ENCODE data around the gene SPEM2.

Gene SPEM2

GRCh38 chr17:7432296-7432695 lies 6.9 kb downstream of the SPEM2 start:
- no peaks in the 10 kb centered on the region for H3K9me3 ChIP-seq (ENCODE audit: control insufficient read depth in 2 of 2, low read length in 2 of 2)
- no peaks in the 10 kb centered on the region for H3K36me3 ChIP-seq (ENCODE audit: control insufficient read depth in 2 of 2, insufficient read depth in 2 of 2, low read length in 2 of 2)
- H3K9ac ChIP-seq (ENCODE audit: low read depth in 1 of 2, low read length in 2 of 2) = no peak overlapping the region
- H3K4me3 ChIP-seq (ENCODE audit: low read length in 2 of 2) = no peak overlapping the region
- peaks cover 12 to 16% of the 10 kb centered on the region in 2 donors for H3K4me1 ChIP-seq (ENCODE audit: control insufficient read depth in 2 of 2, insufficient read depth in 2 of 2, low read length in 2 of 2)
- no peak overlapping the region for H3K27ac ChIP-seq (ENCODE audit: low read depth in 2 of 2, low read length in 2 of 2)
- H3K27me3 ChIP-seq (ENCODE audit: control insufficient read depth in 2 of 2, insufficient read depth in 2 of 2, low read length in 2 of 2) = no peaks in the 10 kb centered on the region

GRCh38 chr17:7435676-7436555 lies 10.5 kb downstream of the SPEM2 start:
- Histone ChIP-seq H3K27ac (ENCODE audit: low read depth in 2 of 2, low read length in 2 of 2) (peak overlapping the region; percentile 90), H3K4me1 (ENCODE audit: control insufficient read depth in 2 of 2, insufficient read depth in 2 of 2, low read length in 2 of 2) (peaks cover 24 to 43% of the 10 kb centered on the region in 2 donors), H3K4me3 (ENCODE audit: low read length in 2 of 2) (peak overlapping the region; percentile 83 to 92), H3K9me3 (ENCODE audit: control insufficient read depth in 2 of 2, low read length in 2 of 2) (no peaks in the 10 kb centered on the region), H3K9ac (ENCODE audit: low read depth in 1 of 2, low read length in 2 of 2) (peak overlapping the region; percentile 87), H3K27me3 (ENCODE audit: control insufficient read depth in 2 of 2, insufficient read depth in 2 of 2, low read length in 2 of 2) (peaks cover 11 to 19% of the 10 kb centered on the region in 2 donors), H3K36me3 (ENCODE audit: control insufficient read depth in 2 of 2, insufficient read depth in 2 of 2, low read length in 2 of 2) (no peaks in the 10 kb centered on the region)

- Histone ChIP-seq H3K4me1 (ENCODE audit: control insufficient read depth in 2 of 2, insufficient read depth in 2 of 2, low read length in 2 of 2) (peaks cover 24 to 43% of the 10 kb centered on the region in 2 donors), H3K27me3 (ENCODE audit: control insufficient read depth in 2 of 2, insufficient read depth in 2 of 2, low read length in 2 of 2) (peaks cover 19 to 20% of the 10 kb centered on the region in 2 donors), H3K36me3 (ENCODE audit: control insufficient read depth in 2 of 2, insufficient read depth in 2 of 2, low read length in 2 of 2) (no peaks in the 10 kb centered on the region), H3K9me3 (ENCODE audit: control insufficient read depth in 2 of 2, low read length in 2 of 2) (no peaks in the 10 kb centered on the region), H3K9ac (ENCODE audit: low read depth in 1 of 2, low read length in 2 of 2) (peak overlapping the region; percentile 87), H3K27ac (ENCODE audit: low read depth in 2 of 2, low read length in 2 of 2) (peak overlapping the region; percentile 90), H3K4me3 (ENCODE audit: low read length in 2 of 2) (peak overlapping the region; percentile 83 to 92)
Measured at GRCh38 chr17:7436556-7437368, 11.3 kb downstream of the SPEM2 start.

DNA sequence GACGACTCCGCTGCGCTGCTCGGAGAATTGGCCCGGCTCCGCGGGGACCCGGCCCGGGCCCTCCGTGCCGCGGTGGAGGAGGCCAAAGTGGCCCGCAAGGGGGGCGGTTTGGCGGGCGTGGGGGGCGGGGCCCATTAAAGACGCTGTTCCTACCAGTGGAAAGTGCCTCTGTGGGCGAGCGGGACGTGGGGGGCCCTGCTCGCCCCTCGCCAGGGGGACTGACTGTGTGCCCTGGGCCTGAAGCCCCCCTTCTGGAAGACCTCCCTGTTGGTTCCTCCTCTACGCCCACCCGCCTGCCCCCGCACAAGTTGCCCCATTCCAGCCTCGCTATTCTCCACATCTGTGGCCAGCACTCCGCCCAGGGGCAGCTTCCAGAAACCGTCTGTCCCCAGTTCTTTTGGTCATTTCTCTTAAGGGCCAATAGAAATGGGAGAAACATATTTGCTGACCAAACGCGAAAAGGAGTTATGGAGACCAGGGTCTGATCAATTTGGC lies 12.0 kb downstream of the SPEM2 start:
- Histone ChIP-seq H3K4me1 (ENCODE audit: control insufficient read depth in 2 of 2, insufficient read depth in 2 of 2, low read length in 2 of 2) (peaks cover 24 to 43% of the 10 kb centered on the region in 2 donors), H3K27ac (ENCODE audit: low read depth in 2 of 2, low read length in 2 of 2) (no peak overlapping the region), H3K9me3 (ENCODE audit: control insufficient read depth in 2 of 2, low read length in 2 of 2) (no peaks in the 10 kb centered on the region), H3K36me3 (ENCODE audit: control insufficient read depth in 2 of 2, insufficient read depth in 2 of 2, low read length in 2 of 2) (no peaks in the 10 kb centered on the region), H3K27me3 (ENCODE audit: control insufficient read depth in 2 of 2, insufficient read depth in 2 of 2, low read length in 2 of 2) (peaks cover 20% of the 10 kb centered on the region in 2 donors), H3K9ac (ENCODE audit: low read depth in 1 of 2, low read length in 2 of 2) (peak overlapping the region in 1 of 2 donors; percentile 87), H3K4me3 (ENCODE audit: low read length in 2 of 2) (peak overlapping the region; percentile 44 to 92)

DNA sequence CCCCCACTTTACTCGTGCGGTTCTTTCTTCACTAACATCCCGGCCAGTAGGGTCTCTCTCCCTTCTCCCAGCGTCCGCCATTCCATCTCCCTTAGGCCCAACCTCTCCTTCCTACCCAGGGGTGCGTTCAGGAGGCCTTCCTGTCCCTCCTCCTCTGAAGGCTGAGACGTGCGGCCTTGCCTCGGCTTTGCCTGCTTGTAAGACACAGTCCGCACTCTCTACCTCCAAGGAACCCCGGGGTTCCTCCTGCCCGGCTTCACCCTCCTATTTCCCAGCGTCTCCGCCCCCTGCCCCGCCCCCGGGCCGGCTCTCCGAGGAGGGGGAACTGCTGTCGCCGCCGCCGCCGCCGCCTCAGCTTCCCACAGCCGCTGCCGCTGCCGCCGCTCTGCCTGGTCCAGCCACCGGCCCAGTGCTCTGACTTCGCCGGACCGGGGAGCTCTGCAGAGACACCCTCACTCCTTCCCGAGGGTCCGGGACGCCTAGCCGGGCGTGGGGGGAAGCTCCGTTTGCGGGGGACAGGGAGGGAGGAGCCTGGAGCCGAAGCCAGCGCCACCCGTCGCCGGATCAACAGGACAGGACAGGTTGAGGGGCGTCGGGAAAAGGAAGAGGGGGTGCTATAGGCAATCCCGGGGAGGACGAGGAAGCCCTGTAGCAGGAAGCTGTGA lies 12.7 kb downstream of the SPEM2 start:
- Histone ChIP-seq H3K9ac (ENCODE audit: low read depth in 1 of 2, low read length in 2 of 2) (peak overlapping the region in 1 of 2 donors; percentile 36), H3K27ac (ENCODE audit: low read depth in 2 of 2, low read length in 2 of 2) (no peak overlapping the region), H3K9me3 (ENCODE audit: control insufficient read depth in 2 of 2, low read length in 2 of 2) (no peaks in the 10 kb centered on the region), H3K36me3 (ENCODE audit: control insufficient read depth in 2 of 2, insufficient read depth in 2 of 2, low read length in 2 of 2) (no peaks in the 10 kb centered on the region), H3K4me1 (ENCODE audit: control insufficient read depth in 2 of 2, insufficient read depth in 2 of 2, low read length in 2 of 2) (peaks cover 24 to 43% of the 10 kb centered on the region in 2 donors), H3K27me3 (ENCODE audit: control insufficient read depth in 2 of 2, insufficient read depth in 2 of 2, low read length in 2 of 2) (peaks cover 20% of the 10 kb centered on the region in 2 donors), H3K4me3 (ENCODE audit: low read length in 2 of 2) (peak overlapping the region; percentile 0 to 44)

- no peaks in the 10 kb centered on the region for H3K9me3 ChIP-seq (ENCODE audit: control insufficient read depth in 2 of 2, low read length in 2 of 2)
- no peak overlapping the region for H3K27ac ChIP-seq (ENCODE audit: low read depth in 2 of 2, low read length in 2 of 2)
- peak overlapping the region in 1 of 2 donors; percentile 36 for H3K9ac ChIP-seq (ENCODE audit: low read depth in 1 of 2, low read length in 2 of 2)
- peaks cover 24 to 43% of the 10 kb centered on the region in 2 donors for H3K4me1 ChIP-seq (ENCODE audit: control insufficient read depth in 2 of 2, insufficient read depth in 2 of 2, low read length in 2 of 2)
- H3K36me3 ChIP-seq (ENCODE audit: control insufficient read depth in 2 of 2, insufficient read depth in 2 of 2, low read length in 2 of 2) = no peaks in the 10 kb centered on the region
- H3K4me3 ChIP-seq (ENCODE audit: low read length in 2 of 2) = peak overlapping the region in 1 of 2 donors; percentile 44
- peaks cover 20% of the 10 kb centered on the region in 2 donors for H3K27me3 ChIP-seq (ENCODE audit: control insufficient read depth in 2 of 2, insufficient read depth in 2 of 2, low read length in 2 of 2)
Measured at GRCh38 chr17:7438656-7439460, 13.4 kb downstream of the SPEM2 start.

DNA sequence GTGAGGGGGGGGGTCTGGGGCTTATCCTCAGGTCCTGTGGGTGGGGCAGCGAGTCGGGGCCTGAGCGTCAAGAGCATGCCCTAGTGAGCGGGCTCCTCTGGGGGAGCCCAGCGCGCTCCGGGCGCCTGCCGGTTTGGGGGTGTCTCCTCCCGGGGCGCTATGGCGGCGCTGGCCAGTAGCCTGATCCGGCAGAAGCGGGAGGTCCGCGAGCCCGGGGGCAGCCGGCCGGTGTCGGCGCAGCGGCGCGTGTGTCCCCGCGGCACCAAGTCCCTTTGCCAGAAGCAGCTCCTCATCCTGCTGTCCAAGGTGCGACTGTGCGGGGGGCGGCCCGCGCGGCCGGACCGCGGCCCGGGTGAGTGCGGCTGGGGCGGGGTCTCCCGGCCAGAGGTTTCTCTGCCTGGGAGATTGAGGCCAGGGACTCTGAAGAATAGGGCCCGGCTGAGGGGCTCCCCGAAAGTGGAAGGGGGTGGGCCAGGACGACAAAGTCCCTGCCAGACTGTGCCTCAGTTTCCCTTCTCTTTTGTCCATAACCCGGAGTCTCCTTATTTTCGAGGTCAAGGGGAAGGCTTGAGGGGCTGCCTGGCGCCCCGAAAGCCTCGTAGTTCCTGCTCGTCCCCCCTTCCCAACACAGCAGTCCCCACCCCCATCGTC lies 14.2 kb downstream of the SPEM2 start, which contains the start of gene FGF11:
TSS of gene FGF11 (plus strand) at position 51 of the 651 bp plus-strand sequence. CDS start at position 160, 109 bp downstream.
- peaks cover 20% of the 10 kb centered on the region in 2 donors for H3K27me3 ChIP-seq (ENCODE audit: control insufficient read depth in 2 of 2, insufficient read depth in 2 of 2, low read length in 2 of 2)
- no peaks in the 10 kb centered on the region for H3K36me3 ChIP-seq (ENCODE audit: control insufficient read depth in 2 of 2, insufficient read depth in 2 of 2, low read length in 2 of 2)
- H3K27ac ChIP-seq (ENCODE audit: low read depth in 2 of 2, low read length in 2 of 2) = no peak within 1 kb of the TSS
- no peaks in the 10 kb centered on the region for H3K9me3 ChIP-seq (ENCODE audit: control insufficient read depth in 2 of 2, low read length in 2 of 2)
- peaks cover 24 to 43% of the 10 kb centered on the region in 2 donors for H3K4me1 ChIP-seq (ENCODE audit: control insufficient read depth in 2 of 2, insufficient read depth in 2 of 2, low read length in 2 of 2)
- peak within 1 kb of the TSS in 1 of 2 donors; percentile 36 for H3K9ac ChIP-seq (ENCODE audit: low read depth in 1 of 2, low read length in 2 of 2)
- H3K4me3 ChIP-seq (ENCODE audit: low read length in 2 of 2) = peak within 1 kb of the TSS; percentile 14 to 44

GRCh38 chr17:7440113-7440833 lies 14.9 kb downstream of the SPEM2 start:
- H3K4me1 ChIP-seq (ENCODE audit: control insufficient read depth in 2 of 2, insufficient read depth in 2 of 2, low read length in 2 of 2) = peaks cover 26 to 47% of the 10 kb centered on the region in 2 donors
- H3K4me3 ChIP-seq (ENCODE audit: low read length in 2 of 2) = peak overlapping the region; percentile 14 to 38
- no peaks in the 10 kb centered on the region for H3K36me3 ChIP-seq (ENCODE audit: control insufficient read depth in 2 of 2, insufficient read depth in 2 of 2, low read length in 2 of 2)
- H3K9me3 ChIP-seq (ENCODE audit: control insufficient read depth in 2 of 2, low read length in 2 of 2) = no peaks in the 10 kb centered on the region
- H3K9ac ChIP-seq (ENCODE audit: low read depth in 1 of 2, low read length in 2 of 2) = no peak overlapping the region
- peaks cover 20% of the 10 kb centered on the region in 2 donors for H3K27me3 ChIP-seq (ENCODE audit: control insufficient read depth in 2 of 2, insufficient read depth in 2 of 2, low read length in 2 of 2)
- no peak overlapping the region for H3K27ac ChIP-seq (ENCODE audit: low read depth in 2 of 2, low read length in 2 of 2)

Data from mucosa of rectum (tissue), 2 donors.